Body of pancreas (tissue), 4 donors: ENCODE measurements around the gene IL13. TPM values are rescaled to one million over a fixed set of nuclear protein-coding genes. Genes with fewer than 3 reads are reported as not detected.
A peak's percentile ranks its signal among the peaks of the same experiment; 100 is the strongest.

Experiments
- ATAC-seq: fragments of 150-250 bp; one replicate; pipeline ENCODE4 v1.9.1; 2016
- DNase-seq, 4 donors: peaks; one replicate each; pipeline ENCODE4 v3.0.0-alpha.2; 2019
- H3K27ac ChIP-seq, 4 donors: fragments of 200-600 bp; sonication (generic); 1 replicate in 3 of 4; 2 replicates in 1 of 4; pipeline versions ENCODE4 v1.5.1 to v1.6.1; 2016 to 2019; ENCODE audit warnings: mild to moderate bottlenecking in 1 of 4, mixed read lengths in 1 of 4, moderate library complexity in 1 of 4
- H3K27me3 ChIP-seq, 2 donors: fragments of 200-600 bp; sonication (generic); one replicate each; pipeline ENCODE4 v1.6.0; 2016; ENCODE audit warnings: mild to moderate bottlenecking in 1 of 2
- H3K36me3 ChIP-seq, 2 donors: fragments of 200-600 bp; sonication (generic); replicated peaks in 1 of 2; 2 replicates each; pipeline ENCODE4 v1.5.1; 2016; ENCODE audit warnings: low read depth in 2 of 2; ENCODE audit not compliant: insufficient read depth in 1 of 2
- H3K4me1 ChIP-seq: fragments of 200-600 bp; sonication (generic); one replicate; pipeline ENCODE4 v1.6.0; 2016
- H3K4me3 ChIP-seq, 2 donors: fragments of 200-600 bp; sonication (generic); 1 replicate in 1 of 2; 2 replicates in 1 of 2; pipeline ENCODE4 v1.5.1; 2016 to 2019
- H3K9me3 ChIP-seq, 3 donors: fragments of 200-600 bp; sonication (generic); 1 replicate in 2 of 3; 2 replicates in 1 of 3; pipeline ENCODE4 v1.5.1; 2016
- POLR2A ChIP-seq, 3 donors: fragments of 450-650 bp; IDR thresholded peaks; one replicate each; pipeline ENCODE4 v1.6.1; 2016; ENCODE audit warnings: antibody characterized with exemption in 3 of 3, mild to moderate bottlenecking in 2 of 3
- WGBS, 2 donors: methylation state at CpG; one replicate each; pipeline ENCODE4 v1.1.5; 2017; 5-methylcytosine and 5-hydroxymethylcytosine counted together
- intact Hi-C: fragments of 100-400 bp; cut with DNase I; formaldehyde crosslinking; loops from one replicate; pipeline ENCODE4 v1.15.1; 2023
- total RNA-seq, 2 donors: library from RNA; depleted of rRNA; stranded (reverse); fragments of >200 nt; gene quantifications; one replicate each; pipeline ENCODE4 v1.1.0, GENCODE V29; 2016
- TF ChIP-seq, protein P1 (sequence below), 7 experiments: fragments of 450-650 bp in 4 of 7; fragments of 200-600 bp in 3 of 7; sonication (generic) in 3 of 7; IDR thresholded peaks; one replicate each; pipeline ENCODE4 v1.5.1; 2016 to 2019; ENCODE audit warnings: antibody characterized with exemption in 7 of 7

IL13 gene
- total RNA-seq, 2 donors from 2014 or later: not detected

DNA sequence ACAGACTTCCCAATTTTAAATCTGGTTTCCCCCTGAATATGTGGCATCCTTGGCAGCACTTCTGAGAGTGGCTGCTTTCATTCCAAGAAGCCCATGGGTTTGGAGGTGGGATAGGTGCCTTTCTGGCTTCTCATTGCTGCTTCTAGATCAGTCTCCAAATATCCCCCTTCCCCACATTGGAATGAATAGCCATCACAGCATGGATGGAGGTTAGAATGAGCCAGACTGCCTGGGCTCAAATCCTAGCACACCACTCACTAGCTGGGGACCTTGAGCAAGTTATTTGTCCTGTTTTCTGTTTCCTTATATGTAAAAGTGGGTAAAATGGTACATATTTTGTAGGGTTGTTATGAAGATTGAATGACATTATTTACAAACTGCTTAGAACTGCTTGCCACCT is 13.8 kb upstream of the IL13 start:
- ATAC-seq: no peak
- Histone ChIP-seq H3K27me3 (no peaks in the 10 kb centered on the region), H3K36me3 (peaks cover 0 to 11% of the 10 kb centered on the region in 2 donors), H3K9me3 (peaks cover 0 to 4% (median 0%) of the 10 kb centered on the region in 3 donors), H3K27ac (no peak overlapping the region), H3K4me3 (no peak overlapping the region), H3K4me1 (peaks cover 6% of the 10 kb centered on the region)
- DNase-seq: no peak
- intact Hi-C loops: no loop called here
- TF ChIP-seq, protein P1, sequence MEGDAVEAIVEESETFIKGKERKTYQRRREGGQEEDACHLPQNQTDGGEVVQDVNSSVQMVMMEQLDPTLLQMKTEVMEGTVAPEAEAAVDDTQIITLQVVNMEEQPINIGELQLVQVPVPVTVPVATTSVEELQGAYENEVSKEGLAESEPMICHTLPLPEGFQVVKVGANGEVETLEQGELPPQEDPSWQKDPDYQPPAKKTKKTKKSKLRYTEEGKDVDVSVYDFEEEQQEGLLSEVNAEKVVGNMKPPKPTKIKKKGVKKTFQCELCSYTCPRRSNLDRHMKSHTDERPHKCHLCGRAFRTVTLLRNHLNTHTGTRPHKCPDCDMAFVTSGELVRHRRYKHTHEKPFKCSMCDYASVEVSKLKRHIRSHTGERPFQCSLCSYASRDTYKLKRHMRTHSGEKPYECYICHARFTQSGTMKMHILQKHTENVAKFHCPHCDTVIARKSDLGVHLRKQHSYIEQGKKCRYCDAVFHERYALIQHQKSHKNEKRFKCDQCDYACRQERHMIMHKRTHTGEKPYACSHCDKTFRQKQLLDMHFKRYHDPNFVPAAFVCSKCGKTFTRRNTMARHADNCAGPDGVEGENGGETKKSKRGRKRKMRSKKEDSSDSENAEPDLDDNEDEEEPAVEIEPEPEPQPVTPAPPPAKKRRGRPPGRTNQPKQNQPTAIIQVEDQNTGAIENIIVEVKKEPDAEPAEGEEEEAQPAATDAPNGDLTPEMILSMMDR (IDR thresholded peaks at IDR 0.05): no peak
- TF ChIP-seq POLR2A (IDR thresholded peaks at IDR 0.05): no peak

DNA sequence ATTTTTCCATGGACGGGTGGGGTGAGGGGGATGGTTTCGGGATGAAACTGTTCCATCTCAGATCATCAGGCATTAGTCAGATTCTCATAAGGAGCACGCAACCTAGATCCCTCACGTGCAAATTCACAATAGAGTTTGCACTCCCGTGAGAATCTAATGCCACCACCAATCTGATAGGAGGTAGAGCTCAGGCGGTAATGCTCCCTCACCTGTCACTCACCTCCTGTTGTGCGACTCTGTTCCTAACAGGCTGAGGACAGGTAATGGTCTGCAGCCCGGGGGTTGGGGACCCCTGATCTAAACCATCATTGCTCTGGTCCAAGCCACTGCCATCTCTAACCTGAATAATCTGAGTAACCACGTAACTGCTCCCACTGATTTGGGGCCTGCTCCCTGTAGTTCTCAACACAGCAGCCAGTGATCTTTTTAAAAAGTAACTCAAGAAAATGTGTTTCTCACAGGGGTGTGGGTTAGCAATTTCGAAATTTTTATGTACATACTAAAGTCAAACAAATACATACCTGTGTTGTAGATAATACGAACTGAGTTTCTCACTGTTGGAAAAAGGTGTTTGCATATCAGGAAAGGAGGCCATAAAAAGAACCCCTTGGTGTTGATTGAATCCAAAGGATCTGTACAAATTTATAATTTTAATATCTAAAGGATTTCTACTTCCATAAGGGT is 11.2 kb upstream of the IL13 start:
- Histone ChIP-seq H3K27me3 (no peaks in the 10 kb centered on the region), H3K4me1 (peaks cover 6% of the 10 kb centered on the region), H3K4me3 (no peak overlapping the region), H3K27ac (peak overlapping the region in 2 of 4 donors; percentile 3 to 28), H3K9me3 (peaks cover 0 to 4% (median 0%) of the 10 kb centered on the region in 3 donors), H3K36me3 (peaks cover 0 to 3% of the 10 kb centered on the region in 2 donors)
- intact Hi-C loops: no loop called here
- WGBS, 2 donors: 56 to 60% methylated on average over 11 of the region's 11 CpGs
- TF ChIP-seq, protein P1 (IDR thresholded peaks at IDR 0.05): peak in 1 of 7 experiments; percentile 7
- no peak for TF ChIP-seq POLR2A (IDR thresholded peaks at IDR 0.05)
- DNase-seq (no peak), ATAC-seq (peak; percentile 35)

DNA sequence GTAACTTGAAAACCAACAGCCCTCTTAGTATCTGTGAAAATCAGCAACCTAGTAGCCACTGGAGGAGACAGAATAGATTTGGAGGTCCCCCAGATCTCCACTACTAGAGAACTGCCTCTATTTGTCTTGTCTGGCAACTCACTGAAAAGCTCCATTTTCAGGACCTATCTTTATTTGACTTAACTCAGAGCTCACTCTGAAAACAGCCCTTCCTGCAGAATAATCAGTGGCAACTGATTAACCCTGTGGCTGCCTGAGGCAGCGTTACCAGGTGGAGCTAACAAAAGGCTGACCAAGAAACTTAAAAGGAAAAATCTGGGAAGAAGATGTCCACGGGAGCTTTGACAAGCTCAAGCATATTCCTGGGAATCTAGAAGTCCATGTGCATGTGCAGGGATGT is 10.5 kb upstream of the IL13 start:
- ATAC-seq: no peak
- peak overlapping the region in 1 of 4 donors; percentile 40 for H3K27ac ChIP-seq
- peaks cover 6% of the 10 kb centered on the region for H3K4me1 ChIP-seq

GRCh38 chr5:132648355-132648754 is 9.6 kb upstream of the IL13 start:
- peaks cover 6% of the 10 kb centered on the region for H3K4me1 ChIP-seq
- intact Hi-C loops: no loop called here
- TF ChIP-seq, protein P1 (IDR thresholded peaks at IDR 0.05): no peak
- TF ChIP-seq POLR2A (IDR thresholded peaks at IDR 0.05): no peak
- H3K27ac ChIP-seq: no peak overlapping the region
- 96 to 100% methylated on average over 1 of the region's 1 CpG for WGBS, 2 donors
- H3K27me3 ChIP-seq: no peaks in the 10 kb centered on the region
- H3K9me3 ChIP-seq: peaks cover 0 to 4% (median 0%) of the 10 kb centered on the region in 3 donors
- H3K36me3 ChIP-seq: no peaks in the 10 kb centered on the region
- H3K4me3 ChIP-seq: no peak overlapping the region
- no peak for ATAC-seq
- no peak for DNase-seq

More for the DNA sequence above, 10.5 kb upstream of the IL13 start:
- H3K27me3 ChIP-seq: no peaks in the 10 kb centered on the region
- peaks cover 0 to 4% (median 0%) of the 10 kb centered on the region in 3 donors for H3K9me3 ChIP-seq
- TF ChIP-seq POLR2A (IDR thresholded peaks at IDR 0.05): no peak
- TF ChIP-seq, protein P1 (IDR thresholded peaks at IDR 0.05): no peak
- no peak for DNase-seq
- intact Hi-C loops: no loop called here
- no peak overlapping the region for H3K4me3 ChIP-seq
- 27 to 59% methylated on average over 2 of the region's 2 CpGs for WGBS, 2 donors
- peaks cover 0 to 3% of the 10 kb centered on the region in 2 donors for H3K36me3 ChIP-seq
